ENCODE measurements around the gene PLEKHO2. TPM values are rescaled to one million over a fixed set of nuclear protein-coding genes. Genes with fewer than 3 reads are reported as not detected.
A peak's percentile ranks its signal among the peaks of the same experiment; 100 is the strongest.

PLEKHO2 gene
- total and polyA plus RNA-seq, 2 experiments from 2014 or later: 9.0 to 29.4 TPM

- no peak for TF ChIP-seq ZNF462 (CRISPR knock-in tag; IDR thresholded peaks at IDR 0.05)
- TF ChIP-seq ZNF331 (CRISPR knock-in tag; IDR thresholded peaks at IDR 0.05; ENCODE audit: low read depth): no peak
These were observed 12.3 kb downstream of the PLEKHO2 start (continued) for GRCh38 chr15:64854041-64854440.

GRCh38 chr15:64854526-64854925 lies 12.8 kb downstream of the PLEKHO2 start:
- H3K79me2 ChIP-seq (replicated peaks; ENCODE audit: insufficient read depth): peaks cover 76% of the 10 kb centered on the region
- H3K4me2 ChIP-seq: no peak overlapping the region
- peaks cover 35% of the 10 kb centered on the region for H4K20me1 ChIP-seq (replicated peaks; ENCODE audit: insufficient read depth)

More at GRCh38 chr15:64854526-64854925, 12.8 kb downstream of the PLEKHO2 start:
- Mint-ChIP-seq H3K4me3 (no peak overlapping the region), H3K9me3 (no peaks in the 10 kb centered on the region), H3K36me3 (ENCODE audit: low read depth) (peaks cover 71% of the 10 kb centered on the region), H3K27me3 (ENCODE audit: insufficient read depth, low read depth, poor library complexity) (peaks cover 4% of the 10 kb centered on the region), H3K4me1 (peaks cover 48% of the 10 kb centered on the region), H3K27ac (peak overlapping the region; percentile 71; the same call in 1 of the 2 replicates)
- Histone ChIP-seq H3K9me2 (ENCODE audit: insufficient read depth) (no peaks in the 10 kb centered on the region), H3K36me3 (ENCODE audit: insufficient read depth) (peaks cover 17% of the 10 kb centered on the region; the same call in 1 of the 2 replicates), H3K27me3 (ENCODE audit: insufficient read depth) (no peaks in the 10 kb centered on the region), H2AFZ (no peak overlapping the region), H3F3A (replicated peaks; ENCODE audit: low read depth) (peaks cover 24% of the 10 kb centered on the region), H3K4me1 (ENCODE audit: insufficient read depth) (peaks cover 40% of the 10 kb centered on the region), H3K4me3 (no peak overlapping the region), H3K27ac (ENCODE audit: low read depth) (no peak overlapping the region)
- ATAC-seq (no peak), DNase-seq (ENCODE audit: low spot score) (no peak)
- TF ChIP-seq CREB1 (CRISPR knock-in tag; IDR thresholded peaks at IDR 0.05; ENCODE audit: low read depth): no peak
- no peak for TF ChIP-seq EZH2 (IDR thresholded peaks at IDR 0.05; ENCODE audit: low read depth, unreplicated experiment)
- TF ChIP-seq POLR2AphosphoS5 (IDR thresholded peaks at IDR 0.05; ENCODE audit: low read depth): no peak
- no peak for TF ChIP-seq CTCF (conservative IDR thresholded peaks at IDR 0.05; ENCODE audit: low read depth in 2 of 2)
